GM12873 (cell line): ENCODE measurements around the gene PLXNB2.

Experiments
- TF ChIP-seq, protein P1 (sequence below): IDR thresholded peaks from 2 replicates; pipeline ENCODE4 v1.5.1; 2012; ENCODE audit warnings: low read depth, mild to moderate bottlenecking, moderate library complexity, low read length, control low read depth; ENCODE audit not compliant: insufficient read depth; ENCODE audit errors: missing control alignments

The PLXNB2 gene

DNA sequence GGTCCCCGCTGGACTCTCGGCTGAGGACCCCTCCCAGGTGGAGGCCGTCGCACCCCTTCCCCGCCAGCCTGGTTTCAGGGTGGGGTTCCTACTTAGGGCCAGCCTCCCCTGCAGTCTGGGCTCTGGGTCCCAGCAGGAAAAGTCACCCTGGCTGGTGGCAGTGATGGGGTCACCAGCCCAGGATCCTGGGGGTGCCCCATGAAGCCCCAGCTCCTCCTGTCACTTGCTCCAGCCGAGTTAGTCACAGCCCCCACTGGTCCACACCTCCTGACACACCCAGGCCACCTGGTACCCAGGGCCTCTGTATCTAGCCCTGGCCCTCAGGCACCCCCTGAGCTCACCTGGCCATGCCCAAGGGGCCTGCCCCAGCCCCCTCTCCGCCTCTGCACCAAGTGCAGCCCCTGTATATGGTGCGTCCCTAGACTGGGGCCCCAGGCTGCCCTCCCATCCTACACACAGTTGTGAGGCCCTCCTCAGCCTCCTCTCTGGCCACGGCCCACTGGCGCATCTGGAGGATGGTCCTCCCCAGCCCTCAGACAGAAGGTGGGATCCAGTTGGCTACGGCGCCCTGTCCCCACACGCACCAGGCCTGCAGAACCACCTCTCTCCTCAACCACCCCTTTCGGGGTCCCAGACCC, 6.7 kb downstream of the PLXNB2 start:
- TF ChIP-seq, protein P1, sequence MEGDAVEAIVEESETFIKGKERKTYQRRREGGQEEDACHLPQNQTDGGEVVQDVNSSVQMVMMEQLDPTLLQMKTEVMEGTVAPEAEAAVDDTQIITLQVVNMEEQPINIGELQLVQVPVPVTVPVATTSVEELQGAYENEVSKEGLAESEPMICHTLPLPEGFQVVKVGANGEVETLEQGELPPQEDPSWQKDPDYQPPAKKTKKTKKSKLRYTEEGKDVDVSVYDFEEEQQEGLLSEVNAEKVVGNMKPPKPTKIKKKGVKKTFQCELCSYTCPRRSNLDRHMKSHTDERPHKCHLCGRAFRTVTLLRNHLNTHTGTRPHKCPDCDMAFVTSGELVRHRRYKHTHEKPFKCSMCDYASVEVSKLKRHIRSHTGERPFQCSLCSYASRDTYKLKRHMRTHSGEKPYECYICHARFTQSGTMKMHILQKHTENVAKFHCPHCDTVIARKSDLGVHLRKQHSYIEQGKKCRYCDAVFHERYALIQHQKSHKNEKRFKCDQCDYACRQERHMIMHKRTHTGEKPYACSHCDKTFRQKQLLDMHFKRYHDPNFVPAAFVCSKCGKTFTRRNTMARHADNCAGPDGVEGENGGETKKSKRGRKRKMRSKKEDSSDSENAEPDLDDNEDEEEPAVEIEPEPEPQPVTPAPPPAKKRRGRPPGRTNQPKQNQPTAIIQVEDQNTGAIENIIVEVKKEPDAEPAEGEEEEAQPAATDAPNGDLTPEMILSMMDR, result no peak

DNA sequence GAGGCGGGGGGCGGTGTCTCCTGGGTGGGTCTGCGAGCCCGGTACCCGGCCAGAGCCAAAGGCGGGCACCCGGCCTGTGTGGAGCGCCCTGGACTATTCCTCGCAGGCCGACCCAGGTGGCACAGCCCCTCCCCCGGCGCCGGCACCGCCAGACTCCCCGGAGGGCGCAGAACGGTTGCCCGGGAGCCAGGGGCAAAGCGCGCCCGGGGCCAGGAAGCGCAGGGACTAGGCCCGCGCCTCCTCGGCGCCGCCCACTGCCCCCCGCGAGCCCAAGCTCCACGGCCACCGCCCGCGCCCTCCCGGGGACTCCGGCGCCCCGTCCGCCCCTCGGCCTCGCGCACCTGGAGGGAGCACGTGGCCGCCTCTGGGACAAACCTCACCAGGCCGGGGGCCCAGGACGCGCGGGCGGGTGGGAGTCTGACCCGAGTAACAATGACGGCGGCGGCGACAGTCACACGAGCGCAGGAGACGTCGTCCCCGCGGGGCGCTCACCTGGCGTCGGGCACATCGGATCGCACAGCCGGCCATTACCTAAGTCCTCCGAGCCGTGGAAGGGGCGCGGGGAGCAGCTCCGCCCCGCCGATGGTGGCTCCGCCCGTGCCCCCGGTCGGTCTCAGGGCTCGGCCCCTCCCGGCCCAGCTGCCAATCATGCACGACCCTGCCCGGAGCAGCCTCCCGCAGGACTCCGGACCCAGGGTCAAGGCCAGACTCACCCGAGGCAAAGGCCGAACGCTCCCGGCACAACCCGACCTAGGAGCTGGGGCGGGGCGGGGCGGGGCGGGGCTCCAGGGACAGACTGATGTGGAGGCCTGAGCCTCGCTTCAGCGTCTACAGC, 7.4 kb downstream of the PLXNB2 start:
- TF ChIP-seq, protein P1, result no peak

DNA sequence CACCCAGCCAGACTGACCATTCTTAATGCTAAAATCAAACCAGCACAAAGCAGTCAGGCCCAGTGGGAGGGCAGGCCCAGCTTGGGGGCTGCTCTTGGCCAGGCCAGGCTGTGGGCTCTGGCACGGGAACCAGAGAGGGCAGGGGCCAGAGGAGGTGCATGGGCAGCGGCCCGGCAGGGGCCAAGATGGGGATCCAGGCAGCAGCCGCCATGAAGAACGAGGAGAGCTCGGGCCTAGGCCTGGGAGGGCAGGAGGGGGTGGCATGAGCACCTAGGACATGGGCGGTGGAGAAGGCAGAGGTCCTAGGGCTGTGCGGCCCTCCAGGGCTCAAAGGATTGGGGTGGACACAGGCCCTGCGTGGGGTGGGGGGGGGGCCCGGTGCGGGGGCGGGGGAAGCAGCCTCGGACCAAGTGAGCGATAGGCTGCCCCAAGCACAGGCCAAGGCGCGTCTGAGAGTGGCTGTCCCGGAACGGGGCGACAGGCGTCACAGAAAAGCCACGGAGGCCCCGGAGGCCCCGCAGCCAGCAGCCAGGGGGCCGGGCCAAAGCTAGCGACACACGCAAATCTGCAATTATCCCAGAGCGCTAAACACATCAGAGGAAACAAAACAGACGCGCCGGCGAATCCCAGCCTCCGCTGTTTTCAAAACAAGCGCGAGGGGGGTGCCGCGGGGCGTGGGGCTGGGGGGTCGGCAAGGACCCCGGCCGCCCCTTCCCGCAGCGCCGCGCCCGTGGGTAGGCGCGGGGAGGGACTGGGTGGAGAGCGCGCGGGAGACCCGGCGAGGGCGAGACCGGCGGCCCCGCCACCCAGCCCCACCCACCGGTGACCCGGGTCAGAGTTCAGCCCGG, 8.3 kb downstream of the PLXNB2 start:
- TF ChIP-seq, protein P1, result no peak

DNA sequence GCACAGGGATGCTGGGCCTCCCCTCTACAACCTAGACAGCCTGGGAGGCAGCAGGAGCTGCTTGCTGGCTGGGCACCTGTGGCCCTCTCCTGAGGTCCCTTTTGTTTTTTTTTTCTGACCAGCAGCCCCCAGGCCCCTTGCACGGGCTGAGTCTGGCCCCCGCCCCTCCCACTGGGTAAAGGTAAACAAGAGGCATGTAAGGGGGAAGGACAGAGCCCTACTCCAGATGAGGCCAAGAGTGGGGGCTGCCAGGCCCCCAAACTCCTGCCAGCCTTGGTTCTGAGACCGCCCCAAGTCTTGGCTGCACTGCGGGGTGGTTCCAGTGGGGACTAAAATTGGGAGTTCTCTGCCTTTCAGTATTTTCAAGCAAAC, 9.2 kb downstream of the PLXNB2 start:
- TF ChIP-seq, protein P1, result no peak

DNA sequence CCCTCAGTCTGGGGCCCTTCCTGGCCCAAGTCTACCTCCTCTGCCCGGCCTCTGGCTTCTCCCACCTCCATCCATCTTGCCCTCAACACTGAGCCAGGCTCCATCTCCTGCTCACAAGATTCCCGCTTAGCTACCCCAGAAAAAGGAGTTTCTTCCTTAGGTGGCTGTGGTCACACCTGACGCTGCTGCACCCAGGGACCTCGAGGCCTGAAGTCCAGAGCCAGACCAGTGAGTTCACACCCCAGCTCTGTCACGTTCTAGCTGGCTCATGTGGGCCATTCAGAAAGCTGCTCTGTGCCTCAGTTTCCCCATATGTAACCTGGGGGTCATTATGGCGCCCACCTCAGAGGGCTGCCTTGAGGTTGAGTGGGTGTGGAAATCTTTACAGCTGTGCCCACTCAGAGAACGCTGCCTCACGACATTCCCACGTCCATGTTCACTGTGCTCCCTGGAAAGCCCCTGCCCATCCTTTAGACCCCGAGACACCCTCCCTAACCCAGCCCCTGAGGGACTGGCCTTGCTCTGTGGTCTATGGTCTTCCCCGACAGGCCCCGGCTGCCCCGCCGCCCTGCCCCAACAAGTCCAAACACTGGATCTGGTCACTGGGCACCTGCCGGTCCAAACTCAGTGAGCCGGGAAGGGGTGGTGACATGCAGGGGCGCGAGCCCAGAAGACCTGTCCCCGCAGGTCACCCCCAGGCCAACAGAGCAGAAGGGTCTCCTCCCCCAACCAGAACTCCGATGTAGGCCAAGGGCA, 9.8 kb downstream of the PLXNB2 start:
- TF ChIP-seq, protein P1, result no peak

DNA sequence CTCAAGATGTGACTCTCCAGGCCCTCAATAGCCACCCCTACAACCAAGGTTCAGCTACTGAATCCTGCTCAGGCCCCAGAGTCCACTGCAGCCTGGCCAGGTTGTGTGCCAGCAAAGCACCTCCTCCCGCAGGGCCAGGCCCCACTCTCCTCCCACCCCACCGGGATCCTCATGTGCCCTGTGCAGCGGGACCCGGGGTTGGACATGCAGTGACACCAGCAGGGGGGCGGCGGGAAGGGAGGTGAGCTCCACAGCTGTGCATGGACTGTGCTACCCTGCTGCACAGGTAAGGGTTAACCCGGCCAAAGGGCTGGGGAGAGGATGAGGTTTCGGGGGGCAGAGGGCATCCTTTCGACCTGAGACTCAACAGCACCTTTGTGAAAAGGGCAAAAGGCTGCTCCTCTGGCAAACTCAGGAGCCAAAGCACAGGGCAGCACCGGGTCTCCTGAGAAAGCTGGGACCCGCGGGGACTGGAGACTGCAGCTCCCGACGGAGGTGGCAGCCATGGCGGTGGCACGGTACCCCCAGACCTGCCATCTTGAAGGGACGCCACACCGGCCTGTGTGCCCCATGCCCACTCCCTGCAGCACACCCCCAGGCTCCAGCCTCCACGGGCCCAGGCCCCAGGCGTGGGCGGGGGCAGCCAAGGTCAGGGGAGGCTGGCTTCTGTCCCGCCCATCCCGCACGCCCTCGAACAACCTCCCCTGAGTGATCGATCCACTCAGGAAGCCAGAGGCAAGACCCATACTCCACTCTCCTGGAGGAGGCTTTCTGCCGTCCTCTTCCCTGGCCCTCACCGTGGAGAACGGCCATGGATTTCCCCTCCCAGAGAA, 10.6 kb downstream of the PLXNB2 start:
- TF ChIP-seq, protein P1, result no peak
